Natural killer cell (primary cell): Measurements from ENCODE around the gene MS4A18. TPM values are rescaled to one million over a fixed set of nuclear protein-coding genes. Genes with fewer than 3 reads are reported as not detected.

ENCODE experiments used
- ATAC-seq, 3 donors: fragments of 150-1000 bp in 2 of 3; fragments of 200-7000 bp in 1 of 3; cut with Tn5 transposase; 1 replicate in 1 of 3; 2 replicates in 2 of 3; pipeline ENCODE4 v1.10.0; 2021; ENCODE audit warnings: mild to moderate bottlenecking in 2 of 3, moderate library complexity in 2 of 3
- DNase-seq, 2 donors: peaks; one replicate each; pipeline versions ENCODE4 v3.0.0 to v3.0.0-alpha.2; 2013 to 2021; ENCODE audit warnings: mixed read lengths in 1 of 2
- H3K27ac ChIP-seq: one replicate; pipeline ENCODE4 v1.5.1; 2013; ENCODE audit warnings: mild to moderate bottlenecking, low read length
- H3K27me3 ChIP-seq: one replicate; pipeline ENCODE4 v1.6.1; 2013; ENCODE audit warnings: low read length; ENCODE audit not compliant: control insufficient read depth, insufficient read depth
- H3K36me3 ChIP-seq: one replicate; pipeline ENCODE4 v1.6.1; 2013; ENCODE audit warnings: low read length; ENCODE audit not compliant: control insufficient read depth, insufficient read depth
- H3K4me1 ChIP-seq: one replicate; pipeline ENCODE4 v1.6.1; 2013; ENCODE audit warnings: low read length; ENCODE audit not compliant: control insufficient read depth, insufficient read depth
- H3K4me3 ChIP-seq: one replicate; pipeline ENCODE4 v1.5.1; 2013; ENCODE audit warnings: low read length
- H3K9me3 ChIP-seq: one replicate; pipeline ENCODE4 v1.6.1; 2013; ENCODE audit warnings: low read length; ENCODE audit not compliant: control insufficient read depth, insufficient read depth
- H3K27ac Mint-ChIP-seq, 2 donors: one replicate each; pipeline ENCODE4 v1.8.0; 2022; ENCODE audit warnings: mild to moderate bottlenecking in 2 of 2, mixed read lengths in 2 of 2, moderate library complexity in 1 of 2
- H3K27me3 Mint-ChIP-seq, 2 donors: one replicate each; pipeline ENCODE4 v1.8.0; 2022; ENCODE audit warnings: low read depth in 2 of 2, mixed read lengths in 2 of 2
- H3K36me3 Mint-ChIP-seq: one replicate; pipeline ENCODE4 v1.8.0; 2022; ENCODE audit warnings: mixed read lengths
- H3K4me1 Mint-ChIP-seq, 2 donors: one replicate each; pipeline ENCODE4 v1.8.0; 2022; ENCODE audit warnings: mixed read lengths in 2 of 2
- H3K4me3 Mint-ChIP-seq: one replicate; pipeline ENCODE4 v1.8.0; 2022; ENCODE audit warnings: mild to moderate bottlenecking, moderate library complexity, mixed read lengths
- H3K9me3 Mint-ChIP-seq, 2 donors: one replicate each; pipeline ENCODE4 v1.8.0; 2022; ENCODE audit warnings: mixed read lengths in 2 of 2
- WGBS: methylation state at CpG from one replicate; pipeline ENCODE4 v1.1.7; 2013; ENCODE audit warnings: missing lambda C conversion rate; ENCODE audit not compliant: insufficient coverage; 5-methylcytosine and 5-hydroxymethylcytosine counted together
- intact Hi-C: fragments of 100-400 bp; cut with micrococcal nuclease; formaldehyde crosslinking; loops from one replicate; pipeline ENCODE4 v1.14.2; 2022
- total RNA-seq, 4 donors: library from RNA; stranded (reverse); fragments of 120-200 nt in 1 of 4; gene quantifications; one replicate each; pipeline versions ENCODE4 v1.2.3 to v1.2.4, GENCODE V29; 2013 to 2022
- TF ChIP-seq, protein P1 (sequence below): fragments of 200-600 bp; IDR thresholded peaks from one replicate; pipeline ENCODE4 v1.8.0; 2022; ENCODE audit warnings: antibody characterized with exemption

Gene MS4A18
- total RNA-seq, 3 donors from 2014 or later (not counting 1 experiment from before 2014, with no cell fraction given) = not detected

DNA sequence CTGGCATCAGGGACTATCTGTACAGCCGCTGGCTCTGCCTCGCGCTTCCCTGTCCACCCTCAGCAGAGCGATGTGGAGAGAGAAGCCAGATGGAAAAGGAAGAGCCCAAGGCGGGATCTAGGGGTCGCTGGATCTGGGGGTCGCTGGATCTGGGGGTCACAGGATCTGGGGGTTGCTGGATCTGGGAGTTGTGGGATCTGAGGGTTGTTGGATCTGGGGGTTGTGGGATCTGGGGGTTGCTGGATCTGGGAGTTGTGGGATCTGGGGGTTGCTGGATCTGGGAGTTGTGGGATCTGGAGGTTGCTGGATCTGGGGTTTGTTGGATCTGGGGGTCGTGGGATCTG, 58.6 kb downstream of the MS4A18 start:
- H3K9me3 Mint-ChIP-seq = no peaks in the 10 kb centered on the region
- no peak for DNase-seq
- H3K27me3 Mint-ChIP-seq = no peaks in the 10 kb centered on the region
- no peak overlapping the region for H3K27ac Mint-ChIP-seq
- intact Hi-C loops = no loop called here
- Histone ChIP-seq H3K27ac (no peak overlapping the region), H3K27me3 (no peaks in the 10 kb centered on the region), H3K36me3 (no peaks in the 10 kb centered on the region), H3K4me1 (no peaks in the 10 kb centered on the region), H3K9me3 (no peaks in the 10 kb centered on the region), H3K4me3 (no peak overlapping the region)
- ATAC-seq = no peak
- no peak overlapping the region for H3K4me3 Mint-ChIP-seq
- WGBS = 95% methylated on average over 8 of the region's 8 CpGs
- no peaks in the 10 kb centered on the region for H3K4me1 Mint-ChIP-seq
- TF ChIP-seq, protein P1, sequence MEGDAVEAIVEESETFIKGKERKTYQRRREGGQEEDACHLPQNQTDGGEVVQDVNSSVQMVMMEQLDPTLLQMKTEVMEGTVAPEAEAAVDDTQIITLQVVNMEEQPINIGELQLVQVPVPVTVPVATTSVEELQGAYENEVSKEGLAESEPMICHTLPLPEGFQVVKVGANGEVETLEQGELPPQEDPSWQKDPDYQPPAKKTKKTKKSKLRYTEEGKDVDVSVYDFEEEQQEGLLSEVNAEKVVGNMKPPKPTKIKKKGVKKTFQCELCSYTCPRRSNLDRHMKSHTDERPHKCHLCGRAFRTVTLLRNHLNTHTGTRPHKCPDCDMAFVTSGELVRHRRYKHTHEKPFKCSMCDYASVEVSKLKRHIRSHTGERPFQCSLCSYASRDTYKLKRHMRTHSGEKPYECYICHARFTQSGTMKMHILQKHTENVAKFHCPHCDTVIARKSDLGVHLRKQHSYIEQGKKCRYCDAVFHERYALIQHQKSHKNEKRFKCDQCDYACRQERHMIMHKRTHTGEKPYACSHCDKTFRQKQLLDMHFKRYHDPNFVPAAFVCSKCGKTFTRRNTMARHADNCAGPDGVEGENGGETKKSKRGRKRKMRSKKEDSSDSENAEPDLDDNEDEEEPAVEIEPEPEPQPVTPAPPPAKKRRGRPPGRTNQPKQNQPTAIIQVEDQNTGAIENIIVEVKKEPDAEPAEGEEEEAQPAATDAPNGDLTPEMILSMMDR = no peak
- no peaks in the 10 kb centered on the region for H3K36me3 Mint-ChIP-seq

DNA sequence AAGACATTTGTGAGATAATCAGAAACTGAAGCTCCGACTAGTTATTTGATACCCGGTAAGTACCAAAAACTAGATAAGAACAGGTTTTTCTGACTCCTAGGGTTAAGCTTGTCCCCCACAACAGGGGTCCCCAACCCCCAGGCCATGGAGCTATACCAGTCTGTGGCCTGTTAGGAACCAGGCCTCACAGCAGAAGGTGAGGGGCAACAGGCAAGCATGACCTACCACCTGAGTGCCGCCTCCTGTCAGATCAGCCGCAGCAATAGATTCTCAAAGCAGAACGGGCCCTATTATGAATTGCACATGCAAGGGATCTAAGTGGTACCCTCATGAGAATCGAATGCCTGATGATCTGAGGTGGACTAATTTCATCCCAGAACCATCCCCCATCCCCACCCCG, 59.4 kb downstream of the MS4A18 start:
- DNase-seq = no peak
- TF ChIP-seq, protein P1 = no peak
- no peaks in the 10 kb centered on the region for H3K4me1 Mint-ChIP-seq
- no peak overlapping the region for H3K27ac ChIP-seq
- H3K36me3 ChIP-seq = no peaks in the 10 kb centered on the region
- H3K9me3 Mint-ChIP-seq = no peaks in the 10 kb centered on the region
- no peaks in the 10 kb centered on the region for H3K9me3 ChIP-seq
- H3K27ac Mint-ChIP-seq = no peak overlapping the region
- ATAC-seq = no peak
- intact Hi-C loops = no loop called here
- no peaks in the 10 kb centered on the region for H3K27me3 Mint-ChIP-seq
- H3K4me3 Mint-ChIP-seq = no peak overlapping the region
- WGBS = 93% methylated on average over 6 of the region's 7 CpGs
- no peaks in the 10 kb centered on the region for H3K4me1 ChIP-seq
- no peak overlapping the region for H3K4me3 ChIP-seq
- no peaks in the 10 kb centered on the region for H3K27me3 ChIP-seq
- no peaks in the 10 kb centered on the region for H3K36me3 Mint-ChIP-seq

DNA sequence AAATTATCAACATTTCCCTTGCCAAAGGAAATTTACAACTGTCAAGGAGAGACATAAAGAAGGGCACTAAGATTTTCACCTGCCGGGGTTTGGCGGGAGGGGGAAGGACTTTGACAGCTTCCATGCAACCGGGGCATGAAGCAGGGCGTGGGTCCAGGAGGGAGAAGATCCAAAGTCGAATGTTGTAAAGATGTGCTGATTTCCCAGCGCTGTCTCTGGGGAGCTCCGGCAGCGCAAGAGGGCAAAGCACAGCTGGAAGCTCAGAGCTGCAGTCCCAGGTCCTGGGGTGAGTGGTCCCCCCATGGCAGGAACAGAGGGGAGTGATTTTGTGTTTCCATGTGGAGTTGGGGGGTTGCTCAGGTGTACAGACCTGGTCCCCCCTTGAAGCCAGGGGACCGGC, 60.6 kb downstream of the MS4A18 start, which contains the start of gene MS4A10:
MS4A10 (plus strand) TSS at position 198 of the 400 bp plus-strand sequence. CDS start 5,003 bp downstream, outside the sequence.
- TF ChIP-seq, protein P1 = no peak
- H3K36me3 Mint-ChIP-seq = no peaks in the 10 kb centered on the region
- H3K27ac Mint-ChIP-seq = no peak within 1 kb of the TSS
- no peaks in the 10 kb centered on the region for H3K4me1 Mint-ChIP-seq
- H3K27me3 ChIP-seq = no peaks in the 10 kb centered on the region
- no peak within 1 kb of the TSS for H3K4me3 ChIP-seq
- 90% methylated on average over 9 of the region's 9 CpGs for WGBS
- intact Hi-C loops = no loop called here
- DNase-seq = no peak
- H3K36me3 ChIP-seq = no peaks in the 10 kb centered on the region
- no peaks in the 10 kb centered on the region for H3K4me1 ChIP-seq
- no peak for ATAC-seq
- no peak within 1 kb of the TSS for H3K27ac ChIP-seq
- no peak within 1 kb of the TSS for H3K4me3 Mint-ChIP-seq
- no peaks in the 10 kb centered on the region for H3K9me3 ChIP-seq
- H3K9me3 Mint-ChIP-seq = no peaks in the 10 kb centered on the region
- H3K27me3 Mint-ChIP-seq = no peaks in the 10 kb centered on the region

DNA sequence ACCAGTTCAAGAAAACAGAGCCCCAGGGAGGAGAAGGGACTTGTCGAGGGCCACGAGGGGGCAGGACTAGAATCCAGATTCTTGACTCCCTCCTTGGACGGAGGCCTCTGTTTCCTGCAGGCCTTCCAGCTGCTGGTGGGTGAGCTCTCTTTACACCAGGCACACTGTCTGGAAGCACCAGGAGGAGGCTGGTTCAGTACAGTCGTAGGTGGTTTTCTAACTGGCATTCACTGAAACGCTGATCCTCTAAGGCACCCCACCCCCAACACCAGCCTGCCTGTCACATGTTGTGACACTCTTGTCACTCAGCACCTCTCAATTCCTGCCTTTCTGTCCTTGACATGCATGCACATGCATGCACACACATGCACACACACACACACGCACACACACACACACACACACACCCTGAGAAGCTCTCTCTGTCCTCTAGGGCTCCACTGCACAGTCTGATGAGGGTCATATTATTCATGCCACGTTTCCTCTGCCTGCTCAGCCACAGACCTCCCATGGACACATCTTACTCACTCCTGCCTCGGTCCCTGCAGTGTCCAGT, 61.4 kb downstream of the MS4A18 start:
- Mint-ChIP-seq H3K9me3 (no peaks in the 10 kb centered on the region), H3K27ac (no peak overlapping the region), H3K27me3 (no peaks in the 10 kb centered on the region), H3K4me1 (no peaks in the 10 kb centered on the region), H3K36me3 (no peaks in the 10 kb centered on the region), H3K4me3 (no peak overlapping the region)
- Histone ChIP-seq H3K27ac (no peak overlapping the region), H3K36me3 (no peaks in the 10 kb centered on the region), H3K9me3 (no peaks in the 10 kb centered on the region), H3K4me3 (no peak overlapping the region), H3K4me1 (no peaks in the 10 kb centered on the region), H3K27me3 (no peaks in the 10 kb centered on the region)
- TF ChIP-seq, protein P1 = no peak
- intact Hi-C loops = no loop called here
- ATAC-seq = no peak
- no peak for DNase-seq
- WGBS = 79% methylated on average over 8 of the region's 8 CpGs
